HG03354 (cell line): ENCODE measurements around the gene NME8.

Source experiments
- ATAC-seq: cut with Tn5 transposase; IDR thresholded peaks from one replicate; pipeline ENCODE4 v1.9.1; 2021; ENCODE audit warnings: mild to moderate bottlenecking; ENCODE audit not compliant: unreplicated experiment, poor library complexity, severe bottlenecking

NME8 gene

GRCh38 chr7:37928878-37929277 is 80.5 kb downstream of the NME8 start:
- no peak for ATAC-seq

GRCh38 chr7:37930226-37930948 is 82.0 kb downstream of the NME8 start:
- no peak for ATAC-seq

GRCh38 chr7:37932543-37932942 is 84.1 kb downstream of the NME8 start:
- no peak for ATAC-seq

GRCh38 chr7:37933018-37933566 is 84.7 kb downstream of the NME8 start:
- ATAC-seq, result no peak

- ATAC-seq, result no peak
Observed at GRCh38 chr7:37942934-37943610, 94.7 kb downstream of the NME8 start.

- peak; percentile 72 for ATAC-seq
Observed at GRCh38 chr7:37943905-37944736, 95.7 kb downstream of the NME8 start.

GRCh38 chr7:37944737-37945054 is 96.3 kb downstream of the NME8 start:
- peak; percentile 10 for ATAC-seq

- no peak for ATAC-seq
Observed at GRCh38 chr7:37945336-37945735, 96.9 kb downstream of the NME8 start.

GRCh38 chr7:37947138-37947940 is 98.9 kb downstream of the NME8 start:
- no peak for ATAC-seq

GRCh38 chr7:37947941-37948210 is 99.5 kb downstream of the NME8 start:
- ATAC-seq, result no peak
